ENCODE results near the gene LRRC1.

DNA sequence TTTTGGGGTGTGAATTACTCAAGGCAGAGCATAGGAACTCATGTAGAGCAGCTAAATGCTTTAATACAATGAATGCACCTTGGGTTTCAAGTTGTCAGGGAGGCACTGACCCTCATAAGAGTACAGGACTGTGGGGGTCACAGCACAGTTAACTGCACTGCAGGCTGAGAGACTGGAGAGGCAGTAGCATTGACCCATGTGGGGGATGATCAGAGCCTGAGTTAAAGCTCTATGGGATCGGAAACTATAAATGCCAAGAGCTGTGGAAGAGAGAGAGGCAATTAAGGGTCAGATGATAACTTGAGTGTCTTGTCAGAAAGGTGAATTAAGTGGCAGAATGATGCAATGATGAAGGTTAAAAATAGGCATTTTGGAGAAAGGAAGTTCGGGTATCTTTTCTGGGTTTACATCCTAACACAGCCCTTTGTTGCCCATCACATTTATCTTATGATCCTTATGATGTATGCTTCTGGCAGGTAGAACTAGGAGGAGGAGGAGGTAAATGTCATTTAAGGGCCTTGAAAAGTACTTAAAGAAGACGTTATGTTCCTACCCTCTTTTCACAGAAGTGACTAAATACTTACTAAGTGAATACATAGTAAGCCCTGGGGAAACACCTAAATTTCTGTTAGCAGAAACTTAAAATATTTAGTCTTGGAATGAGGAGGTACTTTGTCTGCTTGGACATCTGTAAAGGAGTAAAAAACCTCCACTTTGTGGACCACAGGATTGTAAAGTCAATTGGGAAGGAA lies 24.2 kb downstream of the LRRC1 start:
- no peak for TF ChIP-seq HNF4G (IDR thresholded peaks at IDR 0.05; ENCODE audit: borderline replicate concordance, low read depth, low read length)
- no peak for TF ChIP-seq HNF4G (CRISPR knock-in tag; IDR thresholded peaks at IDR 0.05; ENCODE audit: borderline replicate concordance, low read depth)
- no peak for TF ChIP-seq PCBP2 (optimal IDR thresholded peaks at IDR 0.05; ENCODE audit: low read depth, low read length, poor library complexity, severe bottlenecking)
- TF ChIP-seq SRSF9 (IDR thresholded peaks at IDR 0.05; ENCODE audit: borderline replicate concordance, insufficient read depth, low read depth, low read length, poor library complexity, severe bottlenecking) = no peak

Data from HepG2 (cell line).